ENCODE results near the gene SLC20A1. TPM values are rescaled to one million over a fixed set of nuclear protein-coding genes. Genes with fewer than 3 reads are reported as not detected.

Gene SLC20A1
- total and polyA plus RNA-seq, 3 experiments from 2014 or later, result 68.0 to 105 (median 102) TPM

- DNase-seq, result no peak
- H3K4me1 ChIP-seq (ENCODE audit: insufficient read depth, low read length), result no peaks in the 10 kb centered on the region
- ChIA-PET POLR2A (no interaction called here), CTCF (interaction anchor here (1.5 kb wide), 1 partner anchor 87 kb away, joined by 3 read pairs; no protein-coding TSS in a partner anchor)
- no peaks in the 10 kb centered on the region for H3K27me3 Mint-ChIP-seq
- no peaks in the 10 kb centered on the region for H3K9me3 ChIP-seq (ENCODE audit: low read length)
- H3K27ac Mint-ChIP-seq, result peak overlapping the region in 1 of 8 donors; percentile 50
- no peaks in the 10 kb centered on the region for H3K27me3 ChIP-seq (ENCODE audit: insufficient read depth, low read length, poor library complexity, severe bottlenecking)
- H3K36me3 ChIP-seq (ENCODE audit: insufficient read depth, low read length), result no peaks in the 10 kb centered on the region
- H3K27ac ChIP-seq (ENCODE audit: low read depth, low read length), result no peak overlapping the region
- no peak overlapping the region for H3K4me3 ChIP-seq (ENCODE audit: low read length)
- H3K36me3 Mint-ChIP-seq, result no peaks in the 10 kb centered on the region
- H3K4me1 Mint-ChIP-seq, result peaks cover 14 to 19% (median 17%) of the 10 kb centered on the region in 3 donors
- H3K4me3 Mint-ChIP-seq, result no peak overlapping the region
- H3K9me3 Mint-ChIP-seq, result peaks cover 0 to 2% (median 0%) of the 10 kb centered on the region in 5 donors
These were observed 67.3 kb downstream of the SLC20A1 start for GRCh38 chr2:112712903-112713584.

Other genes with a start within 250 kb of the SLC20A1 start
- 10 to 100 TPM; 15.5 to 19.3 TPM for gene RGPD8, start 212.3 kb upstream of the SLC20A1 start, total RNA-seq
- gene RGPD8, start 212.3 kb upstream of the SLC20A1 start, polyA plus RNA-seq, result 2.2 TPM
- 10 to 100 TPM; 45.9 to 46.1 TPM for gene TTL, start 163.8 kb upstream of the SLC20A1 start, total RNA-seq
- 4.6 TPM for gene TTL, start 163.8 kb upstream of the SLC20A1 start, polyA plus RNA-seq
- 10 to 100 TPM; 67.1 to 78.4 TPM for gene POLR1B, start 103.5 kb upstream of the SLC20A1 start, total RNA-seq
- gene POLR1B, start 103.5 kb upstream of the SLC20A1 start, polyA plus RNA-seq, result 24.3 TPM
- gene CHCHD5, start 61.3 kb upstream of the SLC20A1 start, total RNA-seq, result 10 to 100 TPM; 33.1 to 36.6 TPM
- 41.8 TPM for gene CHCHD5, start 61.3 kb upstream of the SLC20A1 start, polyA plus RNA-seq
- not detected for gene NT5DC4, start 75.1 kb downstream of the SLC20A1 start, total RNA-seq
- gene NT5DC4, start 75.1 kb downstream of the SLC20A1 start, polyA plus RNA-seq, result not detected
- gene CKAP2L, start 118.7 kb downstream of the SLC20A1 start, total RNA-seq, result 10 to 100 TPM; 19.1 to 19.6 TPM
- not detected for gene CKAP2L, start 118.7 kb downstream of the SLC20A1 start, polyA plus RNA-seq
- gene IL1A, start 138.6 kb downstream of the SLC20A1 start, total RNA-seq, result 1 to 10 TPM; 2.2 to 3.1 TPM
- gene IL1A, start 138.6 kb downstream of the SLC20A1 start, polyA plus RNA-seq, result not detected
- not detected for gene IL1B, start 190.8 kb downstream of the SLC20A1 start, total RNA-seq
- gene IL1B, start 190.8 kb downstream of the SLC20A1 start, polyA plus RNA-seq, result not detected

Data from CD8-positive, alpha-beta memory T cell (primary cell).